NCI-H2029 treated with DMSO at 0.1 percent for 48 hours (cell line): ENCODE results near the gene ATN1.

Experiments used
- DNase-seq: peaks from one replicate; lab custom pipeline; 2025; lab: John Stamatoyannopoulos, UW

ATN1 gene

GRCh38 chr12:6957741-6958608 lies 30.2 kb downstream of the ATN1 start:
- no peak for DNase-seq

- DNase-seq = no peak
These were observed 30.9 kb downstream of the ATN1 start for GRCh38 chr12:6958609-6959057.

- no peak for DNase-seq
These were observed 31.5 kb downstream of the ATN1 start for GRCh38 chr12:6959058-6959804.

DNA sequence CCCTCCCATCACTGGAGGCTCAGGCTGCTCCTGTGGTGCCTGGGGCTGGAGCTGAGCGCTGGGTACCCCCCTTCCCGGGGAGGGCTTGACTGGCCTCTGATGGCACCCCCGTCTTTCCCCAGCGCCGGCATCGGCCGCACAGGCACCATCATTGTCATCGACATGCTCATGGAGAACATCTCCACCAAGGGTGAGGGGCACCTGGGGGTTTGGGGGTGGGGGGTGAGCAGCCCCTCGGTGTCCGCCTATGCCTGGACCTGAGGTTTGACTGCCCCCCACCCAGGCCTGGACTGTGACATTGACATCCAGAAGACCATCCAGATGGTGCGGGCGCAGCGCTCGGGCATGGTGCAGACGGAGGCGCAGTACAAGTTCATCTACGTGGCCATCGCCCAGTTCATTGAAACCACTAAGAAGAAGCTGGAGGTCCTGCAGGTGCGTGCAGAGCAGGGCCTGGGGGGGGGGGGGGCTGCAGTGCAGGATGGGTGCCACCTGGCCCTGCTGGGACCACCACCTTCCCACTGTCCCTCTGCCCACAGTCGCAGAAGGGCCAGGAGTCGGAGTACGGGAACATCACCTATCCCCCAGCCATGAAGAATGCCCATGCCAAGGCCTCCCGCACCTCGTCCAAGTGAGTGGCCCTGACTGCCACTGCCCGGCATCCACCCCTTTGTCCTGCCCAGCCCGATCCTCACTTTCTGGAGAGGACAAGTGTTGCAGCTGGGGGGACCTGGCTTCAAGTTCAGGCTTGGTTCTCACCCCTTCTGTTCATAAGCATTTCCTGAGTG lies 32.2 kb downstream of the ATN1 start:
- DNase-seq = no peak

DNA sequence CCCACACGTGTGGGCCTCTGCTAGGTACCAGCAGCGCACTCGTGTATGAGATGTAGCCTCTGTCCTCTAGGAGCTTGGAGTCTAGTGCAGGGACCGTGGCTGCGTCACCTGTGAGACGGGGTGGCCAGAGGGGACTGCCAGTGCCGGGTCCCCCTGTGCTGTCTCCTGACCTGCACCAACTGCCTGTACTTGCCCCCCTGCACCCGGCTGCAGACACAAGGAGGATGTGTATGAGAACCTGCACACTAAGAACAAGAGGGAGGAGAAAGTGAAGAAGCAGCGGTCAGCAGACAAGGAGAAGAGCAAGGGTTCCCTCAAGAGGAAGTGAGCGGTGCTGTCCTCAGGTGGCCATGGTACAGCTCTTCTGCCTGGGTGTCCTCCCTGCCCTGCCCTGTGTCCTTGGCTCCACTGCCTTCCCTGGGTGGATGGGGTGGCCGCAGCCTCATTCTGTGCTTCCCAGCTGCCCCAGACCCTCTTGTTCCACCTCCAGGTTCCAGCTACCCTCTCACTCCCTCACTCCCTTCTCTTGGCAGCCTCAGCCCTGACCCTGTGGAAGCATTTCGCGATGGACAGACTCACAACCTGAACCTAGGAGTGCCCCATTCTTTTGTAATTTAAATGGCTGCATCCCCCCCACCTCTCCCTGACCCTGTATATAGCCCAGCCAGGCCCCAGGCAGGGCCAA lies 33.0 kb downstream of the ATN1 start:
- no peak for DNase-seq

GRCh38 chr12:6961278-6961694 lies 33.5 kb downstream of the ATN1 start:
- no peak for DNase-seq

DNA sequence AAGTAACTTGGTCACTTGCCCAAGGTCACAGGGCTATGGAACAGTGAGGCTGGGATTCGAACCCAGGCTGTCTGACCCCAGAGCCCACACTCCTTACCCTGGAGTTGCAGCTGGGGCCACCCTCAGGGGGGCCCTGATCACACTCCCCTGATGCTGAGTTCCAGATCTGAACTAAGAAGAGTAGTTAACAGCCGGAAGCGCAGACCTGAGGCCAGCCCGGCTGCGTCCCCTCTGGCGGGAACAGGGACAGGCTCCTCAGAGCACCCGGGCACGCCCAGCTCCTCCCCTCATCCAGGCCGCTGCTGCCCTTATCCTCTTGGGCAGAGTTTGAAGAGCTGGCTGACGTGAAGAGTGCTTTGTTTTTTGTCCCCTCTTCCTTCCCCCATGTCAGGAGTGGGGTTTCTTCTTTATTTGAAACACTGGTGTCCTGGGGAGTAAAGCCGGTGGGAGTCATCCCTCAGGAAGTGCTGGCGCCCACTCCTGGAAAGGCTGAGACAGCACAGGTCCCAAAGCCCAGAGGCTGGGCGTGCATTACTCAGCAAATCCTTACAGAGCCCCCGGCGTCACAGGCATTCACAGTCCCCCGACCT lies 34.0 kb downstream of the ATN1 start:
- peak; percentile 78 for DNase-seq

- peak; percentile 78 for DNase-seq
These were observed 34.7 kb downstream of the ATN1 start for GRCh38 chr12:6962285-6963015.

DNA sequence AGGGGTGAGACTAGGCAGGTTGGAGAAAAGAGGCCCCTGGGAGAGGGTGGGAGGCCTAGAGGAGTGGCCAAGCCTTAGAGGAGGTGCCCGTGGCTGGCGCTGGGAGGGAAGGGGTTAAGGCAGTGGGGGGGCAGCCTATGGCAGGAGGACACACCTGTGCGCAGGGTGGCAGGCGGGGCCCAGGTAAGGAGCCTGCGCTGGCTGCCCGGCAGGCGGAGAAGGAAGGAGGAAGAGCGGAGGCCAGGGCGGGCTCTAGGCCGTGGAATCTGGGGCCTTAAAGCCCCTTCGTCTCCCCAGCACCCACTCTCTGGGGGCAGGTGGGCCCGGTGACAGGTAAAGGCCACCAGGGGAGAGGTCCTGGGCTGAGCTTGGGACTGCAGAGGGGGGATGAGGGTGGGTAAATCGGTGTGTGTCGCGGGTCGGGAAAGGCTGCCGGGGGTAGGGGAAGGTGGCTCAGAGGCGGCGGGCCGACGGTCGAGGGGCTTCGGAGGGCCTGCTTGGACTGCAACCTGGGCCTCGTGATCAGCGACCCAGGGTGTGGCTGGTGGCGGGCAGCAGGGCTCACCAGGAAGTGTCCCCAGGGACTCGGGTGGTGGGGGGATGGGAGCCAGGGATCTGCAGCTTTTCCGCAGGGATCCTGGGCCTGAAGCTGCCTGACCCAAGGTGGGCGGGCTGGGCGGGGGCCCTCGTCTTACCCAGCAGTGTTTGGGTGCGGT lies 35.4 kb downstream of the ATN1 start:
- DNase-seq = peak; percentile 77

DNA sequence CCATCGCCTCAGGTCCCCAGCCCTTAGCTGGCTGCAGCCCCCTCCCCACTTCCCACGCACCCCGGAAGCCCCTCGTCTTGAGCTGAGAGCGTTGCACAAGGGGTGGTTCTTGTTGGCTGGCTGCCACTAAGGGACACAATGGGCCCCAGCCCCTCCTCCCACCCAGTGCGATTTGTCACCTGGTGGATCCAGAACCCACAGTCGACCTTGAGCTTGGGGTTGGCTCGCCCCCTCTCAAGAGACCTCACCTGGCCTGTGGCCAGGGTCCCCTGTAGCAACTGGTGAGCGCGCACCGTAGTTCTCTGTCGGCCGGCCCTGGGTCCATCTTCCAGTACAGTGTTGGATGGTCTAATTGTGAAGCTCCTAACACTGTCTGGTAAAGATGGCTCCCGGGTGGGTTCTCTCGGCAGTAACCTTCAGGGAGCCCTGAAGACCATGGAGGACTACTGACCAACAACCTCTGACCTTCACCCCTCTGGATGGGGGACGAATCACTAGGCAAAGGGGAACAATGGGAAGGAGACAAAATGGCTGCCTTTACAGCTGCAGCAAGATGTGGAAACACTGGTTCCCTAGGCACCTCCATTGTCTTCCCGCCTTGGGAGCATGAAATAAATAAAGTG lies 36.1 kb downstream of the ATN1 start:
- DNase-seq = peak; percentile 22

DNA sequence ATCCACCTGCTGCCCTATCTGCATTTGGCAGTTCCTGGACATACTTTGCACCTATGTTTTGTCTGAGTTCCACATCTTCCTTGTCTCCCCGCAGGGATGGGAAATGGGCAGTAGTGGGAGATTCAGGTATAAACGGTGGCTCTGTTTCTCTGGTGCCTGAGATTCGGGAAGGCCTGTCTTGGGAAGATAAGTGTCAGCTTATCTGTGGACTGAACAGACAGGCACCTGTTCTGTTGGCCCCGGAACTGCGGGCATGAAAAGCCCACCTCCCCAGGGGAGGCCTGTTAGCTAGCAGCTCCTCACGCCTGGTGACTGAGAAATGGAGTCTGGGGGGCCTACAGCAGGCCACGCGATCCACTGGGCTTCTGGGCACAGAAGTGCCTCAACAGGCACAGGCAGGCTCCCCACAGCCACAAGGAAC lies 36.9 kb downstream of the ATN1 start:
- no peak for DNase-seq

DNA sequence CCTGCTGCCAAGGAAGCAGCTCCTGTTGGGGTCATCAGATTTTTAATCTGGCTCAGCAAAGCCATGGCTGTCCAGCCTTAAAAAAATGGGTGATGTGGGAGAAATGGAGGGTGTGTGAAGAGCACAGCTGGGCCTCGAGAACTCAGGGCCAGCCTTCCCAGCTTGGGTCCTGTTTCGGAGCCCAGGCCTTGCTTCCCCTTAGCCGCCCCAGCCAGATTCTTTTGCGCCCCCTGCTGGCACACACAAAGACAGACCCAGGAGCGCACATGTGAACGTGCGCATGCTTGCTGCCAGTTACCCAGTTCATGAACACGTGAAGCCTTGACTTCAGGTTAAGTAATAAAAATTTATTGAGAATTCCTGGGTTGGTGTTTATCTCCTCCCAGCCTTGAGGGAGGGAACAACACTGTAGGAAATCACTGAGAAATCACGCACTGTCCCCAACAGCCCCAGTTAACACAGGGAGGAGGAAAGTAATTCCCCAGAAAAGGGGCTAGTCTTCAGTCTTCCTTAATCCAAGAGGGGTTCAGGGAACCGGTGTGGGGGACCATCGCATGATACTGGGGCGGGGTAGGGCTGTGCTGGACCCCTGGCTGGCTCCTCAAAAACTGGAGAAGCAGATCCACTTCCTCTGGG lies 37.4 kb downstream of the ATN1 start:
- peak; percentile 52 for DNase-seq

GRCh38 chr12:6965714-6966113 lies 38.0 kb downstream of the ATN1 start:
- DNase-seq = no peak

GRCh38 chr12:6966351-6966750 lies 38.6 kb downstream of the ATN1 start:
- DNase-seq = no peak

DNA sequence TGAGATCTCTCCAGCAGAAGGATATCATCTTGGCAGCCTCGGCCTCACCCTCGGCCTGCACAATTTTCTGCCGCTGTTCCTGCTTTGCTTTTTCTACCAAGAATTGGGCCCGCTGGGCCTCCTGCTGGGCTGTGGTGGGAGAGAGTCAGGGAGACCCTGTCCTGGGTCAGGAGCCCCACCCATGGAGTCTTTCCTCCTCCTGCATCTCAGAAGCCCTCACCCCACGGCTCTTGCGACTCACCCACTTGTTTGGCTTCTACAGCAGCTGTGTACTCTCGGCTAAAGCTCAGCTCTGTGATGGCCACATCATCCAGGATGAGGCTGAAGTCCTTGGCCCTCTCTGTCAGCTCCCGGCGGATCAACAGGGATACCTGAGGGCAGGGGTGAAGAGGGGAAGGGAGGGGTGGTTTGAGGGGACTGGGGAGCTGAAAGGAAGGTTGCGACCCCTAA lies 39.9 kb downstream of the ATN1 start:
- no peak for DNase-seq

GRCh38 chr12:6968426-6968825 lies 40.7 kb downstream of the ATN1 start:
- DNase-seq = no peak

GRCh38 chr12:6970096-6970527 lies 42.4 kb downstream of the ATN1 start:
- no peak for DNase-seq

DNA sequence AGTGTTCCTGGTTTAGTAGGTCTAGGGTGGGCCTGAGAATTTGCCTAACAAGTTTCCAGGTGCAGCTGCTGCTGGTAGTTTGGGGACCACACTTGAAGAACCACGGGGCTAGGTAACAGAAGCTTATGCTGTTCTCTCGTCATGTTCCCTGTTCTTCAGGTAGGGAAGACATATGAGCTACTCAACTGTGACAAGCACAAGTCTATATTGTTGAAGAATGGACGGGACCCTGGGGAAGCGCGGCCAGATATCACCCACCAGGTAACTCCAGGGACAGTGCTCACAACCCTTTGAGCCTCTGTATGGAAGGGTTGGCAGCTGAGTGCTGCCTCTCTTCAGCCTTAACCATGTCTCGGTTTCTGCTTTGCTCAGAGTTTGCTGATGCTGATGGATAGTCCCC lies 46.4 kb downstream of the ATN1 start:
- DNase-seq = no peak
